ENCODE results near the gene GTF2F2.

DNA sequence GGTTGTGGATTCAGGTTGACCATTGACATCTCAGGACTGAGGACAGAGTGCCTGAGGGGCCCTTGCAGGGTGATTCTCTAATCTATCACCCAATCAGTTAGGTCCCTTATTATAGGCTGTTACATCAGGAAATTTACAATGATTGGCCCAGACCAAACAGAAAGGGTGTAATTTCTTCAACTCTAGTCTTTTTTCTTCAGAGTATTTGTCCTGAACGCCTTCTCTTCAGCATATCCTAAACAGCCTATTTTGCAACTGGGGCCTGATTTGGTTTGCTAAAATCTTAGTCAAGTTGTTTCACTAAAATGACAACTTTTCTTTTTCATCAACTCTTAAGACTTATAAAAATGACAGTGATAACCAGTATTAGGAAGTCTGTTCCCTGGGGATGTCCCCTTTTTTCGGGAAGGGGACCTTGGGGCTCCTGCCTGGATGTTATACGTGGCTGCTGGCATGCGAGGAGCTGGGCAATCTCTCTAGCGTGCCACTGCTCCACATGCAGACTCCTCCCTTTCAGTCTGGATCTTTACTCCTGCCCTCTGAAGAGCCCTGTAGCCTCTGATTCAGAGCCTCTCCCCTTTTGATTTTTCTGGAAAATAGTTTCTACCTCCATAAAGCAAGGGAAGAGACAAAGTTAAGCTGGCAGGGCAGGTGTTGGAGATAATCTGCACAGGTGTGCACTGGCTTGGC, 19.6 kb upstream of the GTF2F2 start:
- TF ChIP-seq, protein P1, sequence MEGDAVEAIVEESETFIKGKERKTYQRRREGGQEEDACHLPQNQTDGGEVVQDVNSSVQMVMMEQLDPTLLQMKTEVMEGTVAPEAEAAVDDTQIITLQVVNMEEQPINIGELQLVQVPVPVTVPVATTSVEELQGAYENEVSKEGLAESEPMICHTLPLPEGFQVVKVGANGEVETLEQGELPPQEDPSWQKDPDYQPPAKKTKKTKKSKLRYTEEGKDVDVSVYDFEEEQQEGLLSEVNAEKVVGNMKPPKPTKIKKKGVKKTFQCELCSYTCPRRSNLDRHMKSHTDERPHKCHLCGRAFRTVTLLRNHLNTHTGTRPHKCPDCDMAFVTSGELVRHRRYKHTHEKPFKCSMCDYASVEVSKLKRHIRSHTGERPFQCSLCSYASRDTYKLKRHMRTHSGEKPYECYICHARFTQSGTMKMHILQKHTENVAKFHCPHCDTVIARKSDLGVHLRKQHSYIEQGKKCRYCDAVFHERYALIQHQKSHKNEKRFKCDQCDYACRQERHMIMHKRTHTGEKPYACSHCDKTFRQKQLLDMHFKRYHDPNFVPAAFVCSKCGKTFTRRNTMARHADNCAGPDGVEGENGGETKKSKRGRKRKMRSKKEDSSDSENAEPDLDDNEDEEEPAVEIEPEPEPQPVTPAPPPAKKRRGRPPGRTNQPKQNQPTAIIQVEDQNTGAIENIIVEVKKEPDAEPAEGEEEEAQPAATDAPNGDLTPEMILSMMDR (IDR thresholded peaks at IDR 0.05), result no peak
- no peak for TF ChIP-seq POLR2A (IDR thresholded peaks at IDR 0.05)
